HUES48 (cell line): ENCODE measurements around the gene MYH10.
A peak's percentile ranks its signal among the peaks of the same experiment; 100 is the strongest.

Experiments
- H3K27ac ChIP-seq: one replicate; pipeline ENCODE4 v1.7.0; 2013; ENCODE audit warnings: low read depth, low read length, inconsistent platforms
- H3K27me3 ChIP-seq: 2 replicates; pipeline ENCODE4 v1.6.1; 2013; ENCODE audit warnings: mild to moderate bottlenecking, low read length; ENCODE audit not compliant: control insufficient read depth, insufficient read depth
- H3K36me3 ChIP-seq: 2 replicates; pipeline ENCODE4 v1.6.1; 2013; ENCODE audit warnings: low read length; ENCODE audit not compliant: control insufficient read depth, insufficient read depth
- H3K4me1 ChIP-seq: 2 replicates; pipeline ENCODE4 v1.6.1; 2013; ENCODE audit warnings: mild to moderate bottlenecking, low read length; ENCODE audit not compliant: control insufficient read depth, insufficient read depth
- H3K4me3 ChIP-seq: 2 replicates; pipeline ENCODE4 v1.5.1; 2013; ENCODE audit warnings: mild to moderate bottlenecking, low read depth, low read length
- H3K9ac ChIP-seq: 2 replicates; pipeline ENCODE4 v1.6.1; 2013; ENCODE audit warnings: mild to moderate bottlenecking, low read depth, low read length, moderate library complexity
- H3K9me3 ChIP-seq: 2 replicates; pipeline ENCODE4 v1.6.1; 2013; ENCODE audit warnings: low read length; ENCODE audit not compliant: control insufficient read depth, insufficient read depth

MYH10 gene

DNA sequence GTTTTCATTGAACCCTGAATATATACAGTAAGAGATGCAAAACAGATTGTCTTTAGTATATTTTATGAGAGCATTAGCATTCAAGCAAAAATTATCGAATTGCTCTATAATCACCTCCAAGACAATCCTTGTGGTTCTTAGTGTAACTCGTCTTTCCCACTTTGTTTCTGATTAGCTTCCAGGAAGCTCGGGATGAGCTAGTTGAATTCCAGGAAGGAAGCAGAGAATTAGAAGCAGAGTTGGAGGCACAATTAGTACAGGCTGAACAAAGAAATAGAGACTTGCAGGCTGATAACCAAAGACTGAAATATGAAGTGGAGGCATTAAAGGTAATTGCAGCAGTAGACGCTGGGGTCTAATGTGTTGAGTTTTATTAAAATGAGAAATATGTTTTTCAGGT, 185.0 kb downstream of the MYH10 start:
- H3K9ac ChIP-seq, result no peak overlapping the region
- peaks cover 57% of the 10 kb centered on the region for H3K36me3 ChIP-seq
- H3K9me3 ChIP-seq, result no peaks in the 10 kb centered on the region
- no peaks in the 10 kb centered on the region for H3K27me3 ChIP-seq
- no peak overlapping the region for H3K27ac ChIP-seq
- peaks cover 3% of the 10 kb centered on the region; the same call in 1 of the 2 replicates for H3K4me1 ChIP-seq
- H3K4me3 ChIP-seq, result no peak overlapping the region

DNA sequence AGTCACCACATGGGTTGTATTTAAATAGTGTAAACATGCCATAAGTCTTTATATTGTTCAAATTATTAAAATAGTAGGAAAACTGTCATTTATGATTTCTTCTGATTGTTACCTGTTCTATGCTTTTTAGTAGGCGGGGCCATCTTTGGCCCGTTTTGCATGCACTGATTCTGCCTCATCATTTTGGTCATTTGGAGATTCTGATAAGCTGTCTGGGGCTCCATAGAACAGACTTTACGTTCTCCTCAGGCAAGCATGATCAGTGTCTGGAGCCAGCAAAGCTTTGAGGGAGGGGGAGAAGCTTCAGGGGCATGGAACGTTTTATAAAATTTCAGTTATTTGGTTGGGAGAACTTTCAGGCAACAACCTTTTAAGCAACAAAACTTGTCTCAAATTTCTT, 186.0 kb downstream of the MYH10 start:
- H3K9me3 ChIP-seq, result no peaks in the 10 kb centered on the region
- H3K4me1 ChIP-seq, result peaks cover 3% of the 10 kb centered on the region; the same call in 1 of the 2 replicates
- H3K36me3 ChIP-seq, result peaks cover 52% of the 10 kb centered on the region
- H3K9ac ChIP-seq, result no peak overlapping the region
- no peak overlapping the region for H3K4me3 ChIP-seq
- no peaks in the 10 kb centered on the region for H3K27me3 ChIP-seq
- H3K27ac ChIP-seq, result no peak overlapping the region

DNA sequence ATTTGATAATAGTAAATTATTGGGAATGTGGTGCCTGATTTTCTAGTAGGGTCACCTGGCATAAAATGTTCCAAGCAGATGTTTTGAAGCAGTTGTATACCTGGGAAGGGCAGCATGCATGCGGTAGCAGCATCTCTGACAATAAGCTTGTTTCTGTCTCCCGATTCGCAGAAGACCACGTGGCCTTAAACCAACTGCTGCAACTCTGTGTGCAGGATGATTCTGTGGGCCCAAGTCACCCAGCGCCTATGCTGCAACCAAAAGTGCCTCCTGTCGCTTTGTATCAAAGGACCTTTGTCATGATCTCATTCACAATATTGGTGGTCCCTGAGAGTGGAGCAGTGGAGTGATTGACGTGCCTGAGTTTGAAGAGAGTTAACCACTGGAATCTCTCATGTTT, 186.8 kb downstream of the MYH10 start:
- Histone ChIP-seq H3K27me3 (no peaks in the 10 kb centered on the region), H3K27ac (no peak overlapping the region), H3K4me1 (peaks cover 3% of the 10 kb centered on the region; the same call in 1 of the 2 replicates), H3K9me3 (no peaks in the 10 kb centered on the region), H3K36me3 (peaks cover 45% of the 10 kb centered on the region), H3K9ac (no peak overlapping the region), H3K4me3 (no peak overlapping the region)

DNA sequence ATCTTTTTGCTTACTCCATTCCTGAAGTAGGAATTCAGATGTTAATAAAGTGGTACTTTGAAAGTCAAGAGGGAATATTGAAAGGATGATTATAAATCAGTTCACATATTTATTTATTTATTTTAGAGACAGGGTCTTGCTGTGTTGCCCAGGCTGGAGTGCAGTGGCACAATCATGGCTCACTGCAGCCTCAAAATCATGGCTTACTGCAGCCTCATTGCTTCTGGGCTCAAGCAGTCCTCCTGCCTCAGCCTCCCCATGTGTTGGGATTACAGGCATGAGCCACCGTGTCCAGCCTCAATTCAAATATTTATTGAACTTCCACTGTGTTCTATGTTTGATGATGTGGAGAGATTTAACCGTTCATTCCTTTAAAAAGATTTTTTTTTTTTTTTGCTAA, 188.2 kb downstream of the MYH10 start:
- H3K4me3 ChIP-seq, result no peak overlapping the region
- H3K36me3 ChIP-seq, result peaks cover 39% of the 10 kb centered on the region
- H3K4me1 ChIP-seq, result peaks cover 2% of the 10 kb centered on the region; the same call in 1 of the 2 replicates
- no peaks in the 10 kb centered on the region for H3K9me3 ChIP-seq
- no peak overlapping the region for H3K9ac ChIP-seq
- H3K27me3 ChIP-seq, result no peaks in the 10 kb centered on the region
- H3K27ac ChIP-seq, result no peak overlapping the region

DNA sequence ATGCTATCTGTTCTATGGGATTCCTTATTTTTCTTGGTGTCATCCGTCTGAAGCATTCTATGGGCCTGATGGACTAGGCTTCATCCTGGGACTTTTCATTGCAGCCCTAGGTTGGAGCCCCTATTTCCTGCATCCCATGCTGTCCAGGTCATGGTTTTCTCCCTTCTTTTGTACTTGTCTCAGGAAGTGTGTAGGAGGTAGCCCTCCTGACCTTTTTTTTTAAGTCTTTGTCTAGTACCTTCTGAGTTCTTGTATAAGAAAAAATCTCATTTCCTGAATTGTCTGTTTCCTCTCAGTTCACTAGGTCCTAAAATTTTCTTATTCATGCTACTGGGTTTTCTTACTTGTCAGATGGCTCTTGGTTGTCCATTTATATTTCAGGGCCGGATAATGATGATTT, 188.8 kb downstream of the MYH10 start:
- no peak overlapping the region for H3K4me3 ChIP-seq
- no peak overlapping the region for H3K9ac ChIP-seq
- no peaks in the 10 kb centered on the region for H3K9me3 ChIP-seq
- H3K4me1 ChIP-seq, result peaks cover 7% of the 10 kb centered on the region; the same call in 1 of the 2 replicates
- no peak overlapping the region for H3K27ac ChIP-seq
- no peaks in the 10 kb centered on the region for H3K27me3 ChIP-seq
- peaks cover 35% of the 10 kb centered on the region for H3K36me3 ChIP-seq

DNA sequence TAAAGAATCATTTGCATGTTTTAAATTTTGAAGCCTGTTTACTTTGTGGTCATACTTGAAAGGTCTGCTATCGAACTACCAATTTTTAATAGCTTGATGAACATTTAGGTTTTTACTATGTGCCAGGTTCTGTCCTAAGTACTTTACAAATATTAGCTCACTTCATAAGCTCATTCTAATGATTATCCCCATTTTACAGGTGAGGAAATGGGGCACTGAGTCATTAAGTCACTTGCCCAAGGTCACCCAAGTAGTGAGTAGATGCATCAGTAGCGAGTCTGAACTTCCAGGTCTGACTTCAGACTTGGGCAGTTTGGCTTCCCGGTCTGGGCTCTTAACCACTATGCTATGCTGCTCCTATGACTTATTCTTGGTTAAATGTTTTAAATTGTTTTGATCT, 190.8 kb downstream of the MYH10 start:
- H3K36me3 ChIP-seq, result peaks cover 18% of the 10 kb centered on the region
- no peak overlapping the region for H3K9ac ChIP-seq
- no peaks in the 10 kb centered on the region for H3K27me3 ChIP-seq
- peaks cover 7% of the 10 kb centered on the region; the same call in 1 of the 2 replicates for H3K4me1 ChIP-seq
- no peak overlapping the region for H3K27ac ChIP-seq
- H3K4me3 ChIP-seq, result no peak overlapping the region
- no peaks in the 10 kb centered on the region for H3K9me3 ChIP-seq

DNA sequence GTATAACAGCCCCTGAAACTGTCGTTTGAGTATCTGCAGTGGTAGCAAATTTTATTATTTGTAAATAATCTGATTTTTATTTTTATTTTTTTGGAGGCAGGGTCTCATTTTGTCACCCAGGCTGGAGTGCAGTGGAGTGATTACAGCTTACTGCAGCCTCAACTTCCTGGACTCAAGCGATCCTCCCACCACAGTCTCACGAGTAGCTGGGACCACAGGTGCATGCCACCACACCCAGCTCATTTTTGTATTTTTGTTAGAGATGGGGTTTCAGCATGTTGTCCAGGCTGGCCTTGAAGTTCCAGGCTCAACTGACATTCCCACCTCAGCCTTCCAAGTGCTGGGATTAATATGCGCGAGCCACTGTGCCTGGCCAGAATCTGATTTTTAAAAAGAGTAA, 192.1 kb downstream of the MYH10 start:
- Histone ChIP-seq H3K9me3 (no peaks in the 10 kb centered on the region), H3K27ac (no peak overlapping the region), H3K36me3 (peaks cover 9% of the 10 kb centered on the region; the same call in 1 of the 2 replicates), H3K27me3 (no peaks in the 10 kb centered on the region), H3K4me3 (no peak overlapping the region), H3K9ac (no peak overlapping the region), H3K4me1 (peaks cover 7% of the 10 kb centered on the region; the same call in 1 of the 2 replicates)

DNA sequence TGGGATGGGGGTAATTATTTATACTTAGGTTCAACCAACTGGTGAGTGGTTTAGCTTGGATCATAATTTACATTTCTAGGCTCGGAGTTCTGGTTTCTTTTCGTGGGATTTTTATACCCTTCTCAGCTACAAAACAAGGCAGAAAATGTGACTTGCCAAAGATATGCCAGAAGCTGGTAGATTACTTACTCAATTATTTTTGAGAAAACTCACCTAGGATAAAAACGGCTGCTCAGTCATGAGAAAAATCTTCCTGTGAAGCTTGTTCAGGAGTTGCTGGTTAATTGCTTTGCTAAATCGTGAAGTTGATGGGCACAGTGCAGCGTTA, 193.7 kb downstream of the MYH10 start:
- H3K4me3 ChIP-seq, result peak overlapping the region; percentile 93
- H3K27me3 ChIP-seq, result no peaks in the 10 kb centered on the region
- peaks cover 9% of the 10 kb centered on the region; the same call in 1 of the 2 replicates for H3K36me3 ChIP-seq
- H3K4me1 ChIP-seq, result peaks cover 7% of the 10 kb centered on the region; the same call in 1 of the 2 replicates
- H3K27ac ChIP-seq, result peak overlapping the region; percentile 95
- peak overlapping the region; percentile 79; the same call in 1 of the 2 replicates for H3K9ac ChIP-seq
- no peaks in the 10 kb centered on the region for H3K9me3 ChIP-seq

DNA sequence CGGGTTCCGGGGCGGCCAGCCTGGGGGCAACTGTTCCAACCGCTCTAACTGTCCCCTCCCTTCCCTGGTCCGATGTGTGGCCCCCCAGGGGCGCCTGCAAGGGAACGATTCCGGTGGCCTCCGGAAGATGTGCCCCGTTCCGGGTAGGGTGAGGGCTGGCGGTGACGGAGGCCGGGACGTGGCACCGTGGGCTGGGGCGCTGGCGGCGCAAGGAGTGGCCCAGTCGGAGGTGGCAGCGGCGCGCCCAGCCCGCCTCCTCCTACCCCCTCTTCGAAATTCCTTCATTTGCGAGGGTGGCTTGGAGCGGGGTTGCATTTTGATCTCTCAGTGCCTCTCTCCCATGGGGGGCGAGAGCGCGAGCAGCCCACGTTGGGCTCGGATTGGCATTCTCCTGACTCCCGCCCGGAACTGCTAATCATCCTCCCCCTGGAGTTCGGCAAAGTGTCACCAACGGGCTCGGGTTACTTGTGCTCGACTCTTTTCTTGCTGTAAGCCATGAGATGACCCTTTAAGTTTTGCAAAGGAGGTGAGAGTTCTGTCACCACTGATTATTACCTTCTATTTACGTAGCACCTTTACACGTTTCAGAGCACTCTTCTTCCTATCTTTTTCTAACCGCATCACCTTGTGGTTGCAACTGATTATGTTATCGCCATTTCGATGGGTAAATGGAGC, 194.2 kb downstream of the MYH10 start:
- Histone ChIP-seq H3K9me3 (no peaks in the 10 kb centered on the region), H3K4me1 (peaks cover 7% of the 10 kb centered on the region; the same call in 1 of the 2 replicates), H3K27ac (peak overlapping the region; percentile 95), H3K27me3 (no peaks in the 10 kb centered on the region), H3K4me3 (peak overlapping the region; percentile 93), H3K36me3 (peaks cover 9% of the 10 kb centered on the region; the same call in 1 of the 2 replicates), H3K9ac (peak overlapping the region; percentile 79)

DNA sequence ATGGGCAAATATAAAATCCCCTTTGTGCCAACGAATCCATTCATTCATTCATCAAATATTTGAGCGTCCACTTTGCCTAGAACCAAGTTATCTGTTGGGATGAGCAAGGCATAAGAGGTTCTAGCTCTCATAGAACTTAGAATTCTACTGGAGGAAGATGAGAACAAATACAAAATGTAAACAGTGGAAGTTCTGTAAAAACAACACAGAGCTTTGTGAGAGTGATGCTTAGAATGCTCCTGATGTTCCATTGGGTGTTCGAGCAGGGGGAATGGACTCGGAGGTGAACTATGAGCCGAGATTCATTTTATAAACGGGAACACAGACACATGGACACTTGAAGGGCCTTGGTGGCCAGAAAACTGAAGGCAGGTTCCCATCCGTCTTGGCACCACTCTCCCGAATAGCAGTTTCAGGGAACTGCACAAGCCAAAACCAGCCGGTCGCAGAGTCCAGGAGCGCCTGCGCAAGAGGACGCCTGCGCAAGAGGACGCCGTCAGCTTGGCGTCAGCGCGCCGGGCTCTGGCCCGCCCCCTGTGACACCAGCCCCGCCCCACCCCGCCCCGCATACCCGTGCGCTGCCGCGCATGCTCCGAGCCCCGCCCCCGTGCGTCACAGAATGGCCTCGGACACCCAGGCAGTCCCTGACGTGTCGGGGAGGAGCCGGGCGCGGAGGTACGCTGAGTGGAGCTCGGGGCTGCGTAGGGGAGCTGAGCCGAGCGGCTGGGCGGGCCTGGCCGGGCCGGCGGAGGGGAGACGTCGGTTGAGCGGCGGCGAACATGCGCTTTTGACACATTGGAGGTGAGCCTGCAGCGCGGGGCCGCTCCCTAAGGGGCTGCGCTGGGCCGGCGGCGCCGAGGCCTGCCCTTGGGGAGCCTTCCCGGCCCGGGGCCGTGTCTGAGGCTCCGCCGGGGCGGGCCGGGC, 195.0 kb downstream of the MYH10 start, which contains the start of gene NDEL1:
Gene NDEL1 (plus strand): TSS at position 640 of the 924 bp plus-strand sequence. CDS start 8,388 bp downstream, outside the sequence.
- H3K27me3 ChIP-seq, result no peaks in the 10 kb centered on the region
- peaks cover 7% of the 10 kb centered on the region; the same call in 1 of the 2 replicates for H3K4me1 ChIP-seq
- peak within 1 kb of the TSS; percentile 93 for H3K4me3 ChIP-seq
- peak within 1 kb of the TSS; percentile 95 for H3K27ac ChIP-seq
- peak within 1 kb of the TSS; percentile 79 for H3K9ac ChIP-seq
- H3K36me3 ChIP-seq, result peaks cover 9% of the 10 kb centered on the region; the same call in 1 of the 2 replicates
- H3K9me3 ChIP-seq, result no peaks in the 10 kb centered on the region

DNA sequence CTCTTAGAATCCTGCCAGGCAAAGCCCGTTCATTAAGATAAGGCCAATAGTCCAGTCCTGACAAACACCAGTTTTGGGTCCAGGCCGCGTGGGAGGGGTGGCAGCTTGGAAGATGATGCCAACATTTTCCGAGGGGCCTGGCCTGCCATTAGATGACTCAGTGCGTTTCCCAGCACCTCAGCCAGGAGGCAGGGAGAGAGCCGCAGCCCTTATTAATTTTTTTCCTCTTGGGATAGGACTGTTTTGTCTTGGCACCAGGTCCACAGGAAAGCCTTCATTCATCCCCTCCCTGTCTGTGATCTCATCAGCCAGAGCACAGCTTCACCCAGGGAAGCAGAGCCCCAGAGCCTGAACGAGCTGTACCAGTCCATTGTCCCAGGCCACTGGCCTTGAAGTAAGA, 199.6 kb downstream of the MYH10 start:
- no peak overlapping the region for H3K9ac ChIP-seq
- H3K9me3 ChIP-seq, result no peaks in the 10 kb centered on the region
- no peaks in the 10 kb centered on the region for H3K4me1 ChIP-seq
- no peak overlapping the region for H3K27ac ChIP-seq
- no peaks in the 10 kb centered on the region for H3K36me3 ChIP-seq
- no peak overlapping the region for H3K4me3 ChIP-seq
- H3K27me3 ChIP-seq, result no peaks in the 10 kb centered on the region
